SK-N-SH (cell line): ENCODE measurements around the gene SLC35A4. TPM values are rescaled to one million over a fixed set of nuclear protein-coding genes. Genes with fewer than 3 reads are reported as not detected.

ENCODE experiments used
- CTCF ChIA-PET: fragments of 300-600, 350-600 bp; formaldehyde crosslinking; extraction: SDS; loops from one replicate; lab custom pipeline; 2021; lab: Yijun Ruan, JAX
- POLR2A ChIA-PET: fragments of 350-600 bp; sonication (Branson Sonifier 250); formaldehyde crosslinking; extraction: SDS; loops from one replicate; lab custom pipeline; 2020; ENCODE audit warnings: antibody characterized with exemption, inconsistent platforms; lab: Yijun Ruan, JAX
- DNase-seq: peaks from one replicate; pipeline ENCODE4 v3.0.0; 2012
- H2AFZ ChIP-seq: fragments of 200-600 bp; sonication (generic); 2 replicates; pipeline ENCODE4 v1.8.1; 2016; ENCODE audit warnings: antibody characterized with exemption, mild to moderate bottlenecking, low read depth
- H3F3A ChIP-seq: fragments of 200-600 bp; sonication (generic); replicated peaks from 2 replicates; pipeline ENCODE3; 2016; ENCODE audit warnings: antibody characterized with exemption, mild to moderate bottlenecking; ENCODE audit not compliant: insufficient read depth
- H3K27ac ChIP-seq, 2 experiments: fragments of 200-500 bp in 1 of 2; fragments of 200-600 bp in 1 of 2; sonication (Bioruptor generic) in 1 of 2; sonication (generic), shearing (Covaris generic) in 1 of 2; 2 replicates each; pipeline versions ENCODE4 v1.5.1 to v1.6.1; 2014 to 2016; ENCODE audit warnings: low read depth in 2 of 2, inconsistent platforms in 1 of 2, low read length in 1 of 2, mild to moderate bottlenecking in 1 of 2, mixed read lengths in 1 of 2
- H3K27me3 ChIP-seq: fragments of 200-600 bp; sonication (generic), shearing (Covaris generic); 2 replicates; pipeline ENCODE4 v1.6.1; 2016; ENCODE audit warnings: mixed run types; ENCODE audit not compliant: insufficient read depth
- H3K36me3 ChIP-seq, 2 experiments: fragments of 200-500 bp in 1 of 2; fragments of 200-600 bp in 1 of 2; sonication (Bioruptor generic) in 1 of 2; sonication (generic) in 1 of 2; replicated peaks in 1 of 2; 2 replicates each; pipeline versions ENCODE3 to v1.5.1; 2014 to 2016; ENCODE audit warnings: low read length in 1 of 2, mild to moderate bottlenecking in 1 of 2; ENCODE audit not compliant: insufficient read depth in 2 of 2, control insufficient read depth in 1 of 2
- H3K4me1 ChIP-seq, 2 experiments: fragments of 200-500 bp in 1 of 2; fragments of 200-600 bp in 1 of 2; sonication (Bioruptor generic) in 1 of 2; sonication (generic), shearing (Covaris generic) in 1 of 2; 2 replicates each; pipeline versions ENCODE4 v1.5.1 to v1.6.1; 2014 to 2016; ENCODE audit warnings: low read depth in 1 of 2, low read length in 1 of 2, mixed run types in 1 of 2; ENCODE audit not compliant: insufficient read depth in 2 of 2, control insufficient read depth in 1 of 2
- H3K4me2 ChIP-seq: fragments of 200-600 bp; sonication (generic), shearing (Covaris generic); 2 replicates; pipeline ENCODE4 v1.6.1; 2017; ENCODE audit warnings: mixed run types
- H3K4me3 ChIP-seq, 2 experiments: fragments of 200-500 bp in 1 of 2; fragments of 200-600 bp in 1 of 2; sonication (Bioruptor generic) in 1 of 2; sonication (generic), shearing (Covaris generic) in 1 of 2; 2 replicates each; pipeline versions ENCODE4 v1.5.1 to v1.8.1; 2014 to 2016; ENCODE audit warnings: low read depth in 2 of 2, inconsistent platforms in 1 of 2, low read length in 1 of 2, mild to moderate bottlenecking in 1 of 2, mixed read lengths in 1 of 2, moderate library complexity in 1 of 2
- H3K79me2 ChIP-seq: fragments of 200-600 bp; sonication (generic); 2 replicates; pipeline ENCODE4 v1.8.1; 2017; ENCODE audit warnings: mild to moderate bottlenecking; ENCODE audit not compliant: insufficient read depth
- H3K9ac ChIP-seq: fragments of 200-600 bp; sonication (generic); 2 replicates; pipeline ENCODE4 v1.6.1; 2017; ENCODE audit warnings: mixed run types
- H3K9me2 ChIP-seq: fragments of 200-600 bp; sonication (generic); 2 replicates; pipeline ENCODE4 v1.6.1; 2017; ENCODE audit warnings: mixed run types
- H3K9me3 ChIP-seq: fragments of 200-600 bp; sonication (generic); 2 replicates; pipeline ENCODE4 v1.6.1; 2017; ENCODE audit warnings: mixed run types, mild to moderate bottlenecking, moderate library complexity
- H4K20me1 ChIP-seq: fragments of 200-600 bp; sonication (generic); 2 replicates; pipeline ENCODE4 v1.6.1; 2017; ENCODE audit warnings: mild to moderate bottlenecking, mixed run types; ENCODE audit not compliant: insufficient read depth
- EZH2phosphoT487 ChIP-seq: fragments of 200-600 bp; sonication (generic); IDR thresholded peaks from 2 replicates; pipeline ENCODE4 v1.6.1; 2017; ENCODE audit warnings: low read depth, mixed run types, mild to moderate bottlenecking, antibody characterized with exemption, moderate library complexity, borderline replicate concordance
- JUND ChIP-seq: IDR thresholded peaks from 2 replicates; pipeline ENCODE4 v1.4.0; 2012
- MEF2A ChIP-seq: IDR thresholded peaks from 2 replicates; pipeline ENCODE4 v1.4.0; 2012; ENCODE audit warnings: low read depth, borderline replicate concordance
- NFIC ChIP-seq: IDR thresholded peaks from 2 replicates; pipeline ENCODE4 v1.4.0; 2012; ENCODE audit warnings: borderline replicate concordance
- NRF1 ChIP-seq: IDR thresholded peaks from 2 replicates; pipeline ENCODE4 v1.6.1; 2012; ENCODE audit warnings: low read depth, mild to moderate bottlenecking, low read length
- RAD21 ChIP-seq: IDR thresholded peaks from 2 replicates; pipeline ENCODE4 v1.6.1; 2012; ENCODE audit warnings: mild to moderate bottlenecking, low read length
- RCOR1 ChIP-seq: fragments of 150-350 bp; IDR thresholded peaks from 2 replicates; pipeline ENCODE4 v1.6.1; 2017; ENCODE audit warnings: antibody characterized with exemption, low read length
- RFX5 ChIP-seq: IDR thresholded peaks from 2 replicates; pipeline ENCODE4 v1.6.1; 2012; ENCODE audit warnings: mild to moderate bottlenecking, improper control_type of control experiment, low read length
- SIN3A ChIP-seq: IDR thresholded peaks from 2 replicates; pipeline ENCODE4 v1.6.1; 2012; ENCODE audit warnings: low read depth, mild to moderate bottlenecking, low read length, moderate library complexity, borderline replicate concordance
- SMC3 ChIP-seq: IDR thresholded peaks from 2 replicates; pipeline ENCODE4 v1.6.1; 2012; ENCODE audit warnings: low read depth, low read length, improper control_type of control experiment
- TCF12 ChIP-seq: IDR thresholded peaks from 2 replicates; pipeline ENCODE4 v1.4.0; 2012
- USF2 ChIP-seq: fragments of 150-350 bp; IDR thresholded peaks from 2 replicates; pipeline ENCODE4 v1.6.1; 2017; ENCODE audit warnings: antibody characterized with exemption, low read length, low read depth, borderline replicate concordance
- ZBTB33 ChIP-seq: IDR thresholded peaks from 2 replicates; pipeline ENCODE4 v1.4.0; 2012; ENCODE audit warnings: low read depth, borderline replicate concordance
- WGBS: methylation state at CpG from one replicate; pipeline ENCODE4 v1.1.6; 2017; ENCODE audit warnings: low lambda C conversion rate; 5-methylcytosine and 5-hydroxymethylcytosine counted together
- polyA plus RNA-seq, 3 experiments: library from polyadenylated mRNA; depleted of rRNA; stranded (reverse); fragments of >200 nt; gene quantifications; 2 replicates each; pipeline ENCODE4 v1.2.3, GENCODE V29; 2012

Gene SLC35A4
- polyA plus RNA-seq, 1 of the 3 experiments (the other 2 are of a cell fraction): 56.2 TPM

GRCh38 chr5:140560227-140560626, 4.4 kb upstream of the SLC35A4 start:
- Histone ChIP-seq H4K20me1 (no peaks in the 10 kb centered on the region), H3K9me2 (no peaks in the 10 kb centered on the region), H2AFZ (no peak overlapping the region), H3K9ac (no peak overlapping the region), H3K36me3 (peaks cover 0 to 17% of the 10 kb centered on the region in 2 experiments), H3K9me3 (no peaks in the 10 kb centered on the region), H3F3A (no peaks in the 10 kb centered on the region), H3K4me2 (no peak overlapping the region), H3K4me1 (peaks cover 0 to 31% of the 10 kb centered on the region in 2 experiments; a peak in 3 of 4 replicates), H3K4me3 (no peak overlapping the region), H3K27me3 (no peaks in the 10 kb centered on the region), H3K27ac (no peak overlapping the region), H3K79me2 (peaks cover 28% of the 10 kb centered on the region)
- ChIA-PET CTCF (no interaction called here), POLR2A (no interaction called here)
- no peak for TF ChIP-seq MEF2A
- no peak for TF ChIP-seq SIN3A
- no peak for TF ChIP-seq JUND
- TF ChIP-seq ZBTB33: no peak
- no peak for TF ChIP-seq SMC3
- TF ChIP-seq EZH2phosphoT487: no peak
- no peak for TF ChIP-seq USF2
- TF ChIP-seq RFX5: no peak
- TF ChIP-seq RCOR1: no peak
- TF ChIP-seq TCF12: no peak
- no peak for TF ChIP-seq RAD21
- TF ChIP-seq NFIC: no peak
- no peak for TF ChIP-seq NRF1
- 97% methylated on average over 6 of the region's 10 CpGs for WGBS
- DNase-seq: no peak

DNA sequence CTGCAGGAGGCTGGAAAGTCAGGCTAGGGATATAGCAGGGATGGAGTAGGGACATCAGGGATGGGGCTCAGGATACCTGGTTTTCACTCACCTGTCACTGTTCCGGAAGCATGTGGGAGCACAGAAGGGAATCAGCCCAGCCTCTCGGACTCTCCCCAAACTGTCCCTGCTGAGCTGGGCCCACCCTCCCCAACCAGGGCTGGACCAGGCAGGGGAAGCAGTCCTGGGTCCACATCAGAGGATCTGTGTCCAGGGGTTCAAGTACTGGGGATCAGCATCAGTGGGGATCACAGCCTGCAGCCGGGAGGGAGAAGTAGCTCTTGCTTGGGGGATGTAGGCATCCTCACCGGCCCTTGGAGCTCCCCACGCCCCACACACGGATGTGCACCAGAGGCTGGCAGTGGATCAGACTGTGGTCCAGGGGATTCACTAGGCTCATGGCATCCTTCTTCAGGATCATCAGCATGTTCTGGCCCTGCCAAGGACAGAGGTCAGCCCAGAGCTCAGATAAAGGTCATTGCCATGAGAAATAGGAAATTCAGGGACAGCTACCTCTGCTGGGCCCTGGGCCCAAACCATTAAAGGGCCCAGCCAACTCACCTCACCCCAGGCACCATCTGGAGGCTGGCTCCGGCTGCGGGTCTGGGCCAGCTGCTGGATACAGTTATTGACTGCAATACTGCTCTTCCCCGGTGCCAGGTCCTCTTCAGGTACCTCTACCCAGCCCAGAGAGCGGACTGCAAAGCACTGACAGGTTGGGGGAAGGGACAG, 2.7 kb upstream of the SLC35A4 start:
- 100% methylated on average over 9 of the region's 10 CpGs for WGBS
- no peaks in the 10 kb centered on the region for H3K27me3 ChIP-seq
- CTCF ChIA-PET: interaction anchor here (1.1 kb wide), 1 partner anchor 14 kb away, joined by 3 read pairs; the partner anchor contains the start of gene EIF4EBP3

More for the DNA sequence above, 2.7 kb upstream of the SLC35A4 start:
- H3K4me1 ChIP-seq: peaks cover 3 to 28% of the 10 kb centered on the region in 2 experiments; a peak in 1 of 4 replicates
- H3K9me3 ChIP-seq: no peaks in the 10 kb centered on the region
- peaks cover 28% of the 10 kb centered on the region for H3K79me2 ChIP-seq
- no peak for TF ChIP-seq ZBTB33
- TF ChIP-seq, all 33 proteins: peak for 0
- no peaks in the 10 kb centered on the region for H3K9me2 ChIP-seq
- no peak overlapping the region; the same call in 1 of the 2 replicates for H3K4me2 ChIP-seq
- no peaks in the 10 kb centered on the region for H3F3A ChIP-seq
- no peak overlapping the region for H3K4me3 ChIP-seq
- H2AFZ ChIP-seq: no peak overlapping the region
- H3K27ac ChIP-seq: no peak overlapping the region; a peak in 1 of 4 replicates
- H3K36me3 ChIP-seq: peaks cover 5 to 22% of the 10 kb centered on the region in 2 experiments
- H4K20me1 ChIP-seq: no peaks in the 10 kb centered on the region
- POLR2A ChIA-PET: no interaction called here
- DNase-seq: no peak
- no peak overlapping the region for H3K9ac ChIP-seq
